GM19239 (cell line): ENCODE results near the gene PGAP6.
A peak's percentile ranks its signal among the peaks of the same experiment; 100 is the strongest.
"Not testable (repeated sequence)": the region's sequence is repeated elsewhere in the genome, so short reads cannot be mapped to it uniquely, and the experiment has no call there.

Source experiments
- DNase-seq: peaks from one replicate; pipeline ENCODE4 v3.0.0; 2011; ENCODE audit warnings: low spot score; ENCODE audit not compliant: insufficient read length
- FAIRE-seq: peaks from 2 replicates; lab custom pipeline; 2011; peaks lifted over from hg19 to GRCh38; lab: Jason Lieb, UNC

Gene PGAP6

GRCh38 chr16:353404-354290, 28.1 kb downstream of the PGAP6 start:
- FAIRE-seq: no peak
- DNase-seq: no peak

GRCh38 chr16:352547-353403, 29.0 kb downstream of the PGAP6 start, which contains the start of gene AXIN1:
TSS of gene AXIN1 (minus strand) at chr16:352723. CDS start at chr16:347025, 5,698 bp downstream.
- FAIRE-seq (peak; percentile 78), DNase-seq (peak; percentile 90)

GRCh38 chr16:351804-352520, 29.8 kb downstream of the PGAP6 start:
- FAIRE-seq (no peak), DNase-seq (no peak)

GRCh38 chr16:350203-350602, 31.6 kb downstream of the PGAP6 start:
- DNase-seq: no peak
- FAIRE-seq: no peak

- peak; percentile 77 for DNase-seq
- peak; percentile 92 for FAIRE-seq
These were observed 32.6 kb downstream of the PGAP6 start for GRCh38 chr16:349211-349610.

GRCh38 chr16:348495-348894, 33.3 kb downstream of the PGAP6 start:
- FAIRE-seq, DNase-seq: not testable (repeated sequence)

- FAIRE-seq: no peak
- DNase-seq: no peak
These were observed 34.6 kb downstream of the PGAP6 start for GRCh38 chr16:347203-347602.

- no peak for FAIRE-seq
- no peak for DNase-seq
These were observed 35.2 kb downstream of the PGAP6 start for GRCh38 chr16:346587-346986.

GRCh38 chr16:345772-346171, 36.0 kb downstream of the PGAP6 start:
- no peak for DNase-seq
- no peak for FAIRE-seq

- no peak for FAIRE-seq
- DNase-seq: no peak
These were observed 39.1 kb downstream of the PGAP6 start for GRCh38 chr16:342455-343213.

GRCh38 chr16:341974-342336, 39.8 kb downstream of the PGAP6 start:
- DNase-seq, FAIRE-seq: not testable (repeated sequence)

- DNase-seq, FAIRE-seq: not testable (repeated sequence)
These were observed 40.4 kb downstream of the PGAP6 start for GRCh38 chr16:341095-341973.

GRCh38 chr16:340370-341091, 41.2 kb downstream of the PGAP6 start:
- DNase-seq (no peak), FAIRE-seq (no peak)

- no peak for DNase-seq
- FAIRE-seq: no peak
These were observed 42.1 kb downstream of the PGAP6 start for GRCh38 chr16:339680-340079.

- no peak for DNase-seq
- FAIRE-seq: no peak
These were observed 43.7 kb downstream of the PGAP6 start for GRCh38 chr16:337975-338575.

- DNase-seq (no peak), FAIRE-seq (no peak)
These were observed 44.3 kb downstream of the PGAP6 start for GRCh38 chr16:337437-337836.

- FAIRE-seq (no peak), DNase-seq (no peak)
These were observed 45.5 kb downstream of the PGAP6 start for GRCh38 chr16:336269-336668.
